ENCODE results near the gene LINC01488.

DNA sequence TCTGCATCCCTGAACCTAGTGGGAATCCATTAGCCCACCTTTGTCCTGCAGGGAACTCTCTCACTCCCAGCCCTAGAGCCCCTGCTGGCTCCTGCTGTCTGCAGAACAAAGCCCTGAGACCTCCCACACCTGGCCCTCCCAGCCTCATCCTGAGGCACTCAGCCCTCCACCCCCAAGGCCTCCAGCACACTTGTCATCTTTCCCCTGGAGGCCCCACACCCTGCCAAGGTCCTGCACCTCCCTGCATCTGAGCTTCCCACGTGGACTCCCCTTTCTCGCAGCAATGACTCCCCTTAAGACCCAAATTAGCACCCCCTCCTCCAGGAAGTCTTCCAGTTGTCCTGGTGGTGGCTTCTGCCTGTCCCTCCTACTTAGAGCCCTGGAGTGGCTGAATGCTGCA lies 42.3 kb upstream of the LINC01488 start:
- TF ChIP-seq CTCF (IDR thresholded peaks at IDR 0.05; ENCODE audit: insufficient read depth, low read length, poor library complexity, severe bottlenecking) (no peak), EZH2phosphoT487 (conservative IDR thresholded peaks at IDR 0.05; ENCODE audit: low read length) (no peak)

Measured in SU-DHL-6 (cell line).